ENCODE data around the gene FMNL2. TPM values are rescaled to one million over a fixed set of nuclear protein-coding genes. Genes with fewer than 3 reads are reported as not detected.

Gene FMNL2
- total RNA-seq, 1 experiment from 2014 or later = 33.6 TPM

- Histone ChIP-seq H3K4me3 (ENCODE audit: low read depth in 2 of 2, low read length in 2 of 2) (no peak overlapping the region), H3K27me3 (ENCODE audit: control insufficient read depth, insufficient read depth, low read length) (no peaks in the 10 kb centered on the region), H3K9me3 (ENCODE audit: control insufficient read depth, insufficient read depth, low read depth, low read length) (peaks cover 3% of the 10 kb centered on the region; the same call in 1 of the 2 replicates), H3K27ac (ENCODE audit: low read length) (peak overlapping the region; percentile 78), H3K36me3 (ENCODE audit: control insufficient read depth, insufficient read depth, low read length) (no peaks in the 10 kb centered on the region), H3K4me1 (ENCODE audit: control insufficient read depth, insufficient read depth, low read length) (peaks cover 66% of the 10 kb centered on the region)
- DNase-seq (ENCODE audit: low read depth, low spot score) (no peak), ATAC-seq (no peak)
- ChIA-PET CTCF (no interaction called here), POLR2A (no interaction called here)
- intact Hi-C loops (cut with micrococcal nuclease; ENCODE audit: unreplicated experiment) = no loop called here
- in situ Hi-C loops (cut with HindIII; ENCODE audit: low pct_unique_long_range_greater_than_20kb, low sequenced_read_pairs) = no loop called here
- no TSS peak for BruUV-seq (replicated peaks)
- no peak for TF ChIP-seq REST (IDR thresholded peaks at IDR 0.05; ENCODE audit: insufficient read depth in 1 of 2, low read depth in 2 of 2, low read length in 1 of 2)
- no peak for TF ChIP-seq SIN3A (IDR thresholded peaks at IDR 0.05; ENCODE audit: borderline replicate concordance, insufficient read depth, low read depth, low read length)
- TF ChIP-seq, protein P1, sequence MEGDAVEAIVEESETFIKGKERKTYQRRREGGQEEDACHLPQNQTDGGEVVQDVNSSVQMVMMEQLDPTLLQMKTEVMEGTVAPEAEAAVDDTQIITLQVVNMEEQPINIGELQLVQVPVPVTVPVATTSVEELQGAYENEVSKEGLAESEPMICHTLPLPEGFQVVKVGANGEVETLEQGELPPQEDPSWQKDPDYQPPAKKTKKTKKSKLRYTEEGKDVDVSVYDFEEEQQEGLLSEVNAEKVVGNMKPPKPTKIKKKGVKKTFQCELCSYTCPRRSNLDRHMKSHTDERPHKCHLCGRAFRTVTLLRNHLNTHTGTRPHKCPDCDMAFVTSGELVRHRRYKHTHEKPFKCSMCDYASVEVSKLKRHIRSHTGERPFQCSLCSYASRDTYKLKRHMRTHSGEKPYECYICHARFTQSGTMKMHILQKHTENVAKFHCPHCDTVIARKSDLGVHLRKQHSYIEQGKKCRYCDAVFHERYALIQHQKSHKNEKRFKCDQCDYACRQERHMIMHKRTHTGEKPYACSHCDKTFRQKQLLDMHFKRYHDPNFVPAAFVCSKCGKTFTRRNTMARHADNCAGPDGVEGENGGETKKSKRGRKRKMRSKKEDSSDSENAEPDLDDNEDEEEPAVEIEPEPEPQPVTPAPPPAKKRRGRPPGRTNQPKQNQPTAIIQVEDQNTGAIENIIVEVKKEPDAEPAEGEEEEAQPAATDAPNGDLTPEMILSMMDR (IDR thresholded peaks at IDR 0.05) = no peak
- no peak for TF ChIP-seq TCF7L2 (IDR thresholded peaks at IDR 0.05; ENCODE audit: low read depth, low read length)
- no peak for TF ChIP-seq POLR2AphosphoS5 (IDR thresholded peaks at IDR 0.05; ENCODE audit: low read depth, low read length)
Measured at GRCh38 chr2:152500772-152501171, 165.8 kb downstream of the FMNL2 start.

DNA sequence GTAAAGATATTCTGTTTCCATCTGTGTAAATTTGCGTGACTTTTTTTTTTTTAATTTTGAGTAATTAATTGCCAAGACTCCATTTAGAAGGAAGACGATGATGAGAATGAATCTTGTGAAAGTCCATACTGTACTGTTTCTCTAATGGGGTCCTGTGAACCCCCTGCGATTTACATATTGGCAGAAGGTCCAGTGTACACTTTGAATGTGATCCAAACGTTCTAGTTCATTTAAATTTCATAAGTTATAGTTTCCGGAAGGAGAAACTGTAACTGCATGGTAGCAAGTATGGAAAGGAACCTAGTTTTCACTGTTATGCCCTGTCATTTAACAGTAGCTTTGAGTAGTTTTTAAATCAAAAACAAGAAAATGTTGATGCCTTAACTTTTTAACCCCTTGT, 166.7 kb downstream of the FMNL2 start:
- intact Hi-C loops (cut with micrococcal nuclease; ENCODE audit: unreplicated experiment) (no loop called here), in situ Hi-C loops (cut with HindIII; ENCODE audit: low pct_unique_long_range_greater_than_20kb, low sequenced_read_pairs) (no loop called here)
- Histone ChIP-seq H3K4me3 (ENCODE audit: low read depth in 2 of 2, low read length in 2 of 2) (no peak overlapping the region), H3K36me3 (ENCODE audit: control insufficient read depth, insufficient read depth, low read length) (no peaks in the 10 kb centered on the region), H3K4me1 (ENCODE audit: control insufficient read depth, insufficient read depth, low read length) (peaks cover 75% of the 10 kb centered on the region), H3K27me3 (ENCODE audit: control insufficient read depth, insufficient read depth, low read length) (no peaks in the 10 kb centered on the region), H3K9me3 (ENCODE audit: control insufficient read depth, insufficient read depth, low read depth, low read length) (peaks cover 1% of the 10 kb centered on the region; the same call in 1 of the 2 replicates), H3K27ac (ENCODE audit: low read length) (peak overlapping the region; percentile 61)
- ChIA-PET POLR2A (no interaction called here), CTCF (no interaction called here)
- DNase-seq (ENCODE audit: low read depth, low spot score) (no peak), ATAC-seq (no peak)
- BruUV-seq (replicated peaks) = no TSS peak
- TF ChIP-seq POLR2AphosphoS5 (IDR thresholded peaks at IDR 0.05; ENCODE audit: low read depth, low read length) = no peak
- no peak for TF ChIP-seq REST (IDR thresholded peaks at IDR 0.05; ENCODE audit: insufficient read depth in 1 of 2, low read depth in 2 of 2, low read length in 1 of 2)
- TF ChIP-seq TCF7L2 (IDR thresholded peaks at IDR 0.05; ENCODE audit: low read depth, low read length) = no peak
- no peak for TF ChIP-seq SIN3A (IDR thresholded peaks at IDR 0.05; ENCODE audit: borderline replicate concordance, insufficient read depth, low read depth, low read length)
- TF ChIP-seq, protein P1 (IDR thresholded peaks at IDR 0.05) = no peak

Measured in Panc1 (cell line).